ENCODE data around the gene MON1A.
"Not testable (repeated sequence)": the region's sequence is repeated elsewhere in the genome, so short reads cannot be mapped to it uniquely, and the experiment has no call there.

Gene MON1A

GRCh38 chr3:49908373-49909199 is 21.0 kb downstream of the MON1A start:
- TF ChIP-seq Cebpa-rat (IDR thresholded peaks at IDR 0.05): no peak
- Histone ChIP-seq H3K9ac (0 out of 2 replicates have a peak overlapping the region, but pooled peaks have one; percentile 4), H4K20me1 (0 out of 2 replicates have a peak, but pooled peaks cover 4% of the 10 kb centered on the region), H3K4me2 (no peak overlapping the region), H3K36me3 (peaks cover 53% of the 10 kb centered on the region), H3K27me3 (no peaks in the 10 kb centered on the region), H3K9me3 (no peaks in the 10 kb centered on the region), H3K4me1 (peaks cover 45% of the 10 kb centered on the region), H3K4me3 (no peak overlapping the region), H3K27ac (no peak overlapping the region)

DNA sequence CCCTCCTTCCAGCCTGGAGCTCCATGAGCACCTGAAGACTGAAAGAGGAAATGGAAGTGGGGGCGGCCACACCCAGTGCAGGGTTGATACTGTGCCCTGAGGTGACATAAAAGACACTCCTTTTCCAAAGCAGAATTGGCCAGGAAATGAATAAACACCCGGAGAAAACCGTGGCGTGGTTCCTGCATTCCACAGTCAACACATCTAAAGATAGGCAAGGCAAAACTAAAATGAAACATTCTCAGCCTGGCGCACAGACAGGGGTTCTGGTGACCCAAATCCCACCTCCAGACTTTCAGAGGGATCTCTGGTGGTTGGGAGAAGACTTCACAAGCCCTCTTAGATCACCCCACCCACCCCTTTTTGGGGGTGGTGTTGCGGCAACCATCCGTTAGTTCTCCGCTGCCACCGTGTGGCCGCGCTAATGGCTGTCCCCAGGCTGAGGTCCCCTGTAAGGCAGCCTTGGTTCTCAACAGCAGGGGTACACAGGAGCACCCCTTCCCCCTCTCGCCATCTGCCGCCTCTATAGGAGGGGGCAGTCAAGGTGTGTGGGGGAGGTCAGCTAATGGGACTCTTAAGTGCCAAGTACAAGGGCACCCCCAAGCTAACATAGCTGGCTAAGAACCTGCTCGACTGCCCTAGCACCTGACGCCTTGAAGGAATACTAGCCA is 23.4 kb downstream of the MON1A start:
- peaks cover 33% of the 10 kb centered on the region for H3K36me3 ChIP-seq
- peak overlapping the region; percentile 7; the same call in 1 of the 2 replicates for H3K9ac ChIP-seq
- no peak for TF ChIP-seq Cebpa-rat (IDR thresholded peaks at IDR 0.05)
- no peaks in the 10 kb centered on the region for H3K27me3 ChIP-seq
- H3K27ac ChIP-seq: peak overlapping the region; percentile 43
- peaks cover 53% of the 10 kb centered on the region for H3K4me1 ChIP-seq
- H3K9me3 ChIP-seq: no peaks in the 10 kb centered on the region
- H3K4me3 ChIP-seq: no peak overlapping the region
- H4K20me1 ChIP-seq: 0 out of 2 replicates have a peak, but pooled peaks cover 4% of the 10 kb centered on the region
- H3K4me2 ChIP-seq: peak overlapping the region; percentile 67

DNA sequence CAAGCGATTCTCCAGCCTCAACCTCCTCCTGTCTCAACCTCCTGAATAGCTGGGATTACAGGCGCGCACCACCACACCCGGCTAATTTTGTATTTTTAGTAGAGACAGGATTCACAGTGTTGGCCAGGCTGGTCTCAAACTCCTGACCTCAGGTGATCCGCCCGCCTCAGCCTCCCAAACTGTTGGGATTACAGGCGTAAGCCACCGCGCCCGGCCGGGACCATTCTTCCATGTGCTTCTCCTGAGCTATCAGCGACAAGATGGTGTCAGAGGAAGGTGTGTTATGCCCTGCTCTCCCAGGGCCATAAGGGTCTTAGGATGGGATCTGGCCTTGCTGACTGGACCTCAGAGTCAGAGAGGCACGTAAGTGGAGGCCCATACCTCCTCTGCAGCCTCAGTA is 25.2 kb downstream of the MON1A start:
- H3K27ac ChIP-seq: 0 out of 2 replicates have a peak overlapping the region, but pooled peaks have one; percentile 23
- not testable (repeated sequence) for H3K4me3 ChIP-seq, H3K9ac ChIP-seq, H4K20me1 ChIP-seq, H3K9me3 ChIP-seq, H3K27me3 ChIP-seq
- H3K4me2 ChIP-seq: peak overlapping the region; percentile 70
- H3K4me1 ChIP-seq: peaks cover 58% of the 10 kb centered on the region
- peaks cover 16% of the 10 kb centered on the region for H3K36me3 ChIP-seq

- Histone ChIP-seq H4K20me1 (no peaks in the 10 kb centered on the region), H3K9ac (no peak within 1 kb of the TSS; the same call in 1 of the 2 replicates), H3K4me1 (peaks cover 58% of the 10 kb centered on the region), H3K4me3 (peak within 1 kb of the TSS; percentile 44; the same call in 1 of the 2 replicates), H3K4me2 (peak within 1 kb of the TSS; percentile 70), H3K9me3 (no peaks in the 10 kb centered on the region), H3K27me3 (no peaks in the 10 kb centered on the region), H3K36me3 (peaks cover 9% of the 10 kb centered on the region), H3K27ac (peak within 1 kb of the TSS; percentile 23; the same call in 1 of the 2 replicates)
- TF ChIP-seq Cebpa-rat (IDR thresholded peaks at IDR 0.05): no peak
Observed at GRCh38 chr3:49903451-49904424, 25.9 kb downstream of the MON1A start, which contains the start of gene MST1R. MST1R (minus strand) TSS chr3:49903873; CDS start chr3:49903609, 264 bp downstream.

DNA sequence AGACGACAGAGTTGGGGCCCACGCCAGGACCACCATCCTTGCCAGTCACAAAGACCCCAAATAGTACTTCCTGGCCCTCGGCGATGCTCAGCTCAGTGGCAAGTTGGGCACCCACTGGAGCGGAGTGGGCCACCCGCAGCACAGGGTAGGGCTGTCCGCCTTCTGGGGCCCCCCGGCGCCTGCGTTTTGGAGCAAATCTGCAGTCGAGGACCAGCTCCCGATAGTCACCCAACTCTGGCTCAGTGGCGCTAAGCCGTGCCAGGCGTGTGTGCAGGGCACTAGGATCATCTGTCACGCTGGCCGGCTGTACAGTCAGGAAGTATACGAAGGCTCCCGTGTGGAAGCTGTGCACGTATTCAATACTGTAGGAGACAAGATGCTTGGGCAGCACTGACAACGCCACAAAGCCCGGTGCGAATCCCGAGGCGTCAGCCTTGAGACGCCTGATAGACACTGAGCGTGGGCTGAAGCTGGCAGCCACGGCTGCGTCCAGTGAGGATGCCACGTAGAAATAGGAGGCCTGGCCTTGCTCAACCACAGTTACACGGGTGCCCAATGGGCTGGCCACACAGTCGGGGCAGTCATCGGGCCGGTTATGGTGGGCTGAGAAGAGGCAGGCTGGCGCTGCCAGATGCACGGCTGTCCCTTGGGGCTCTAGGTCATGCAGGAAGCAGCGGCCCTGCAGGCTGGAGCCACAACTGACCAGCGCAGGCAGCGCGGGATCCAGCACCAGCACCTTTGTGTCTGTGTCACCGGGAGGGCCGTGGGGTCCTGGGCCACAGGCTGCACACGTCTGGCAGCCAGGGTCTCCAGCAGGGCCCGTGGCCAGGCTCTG is 26.9 kb downstream of the MON1A start:
- H3K9me3 ChIP-seq: no peaks in the 10 kb centered on the region
- H3K27ac ChIP-seq: peak overlapping the region; percentile 51; the same call in 1 of the 2 replicates
- no peaks in the 10 kb centered on the region for H3K27me3 ChIP-seq
- no peak overlapping the region for H3K4me3 ChIP-seq
- H3K4me2 ChIP-seq: peak overlapping the region; percentile 70
- no peaks in the 10 kb centered on the region for H3K36me3 ChIP-seq
- H3K9ac ChIP-seq: no peak overlapping the region
- H4K20me1 ChIP-seq: no peaks in the 10 kb centered on the region
- H3K4me1 ChIP-seq: peaks cover 58% of the 10 kb centered on the region
- no peak for TF ChIP-seq Cebpa-rat (IDR thresholded peaks at IDR 0.05)

DNA sequence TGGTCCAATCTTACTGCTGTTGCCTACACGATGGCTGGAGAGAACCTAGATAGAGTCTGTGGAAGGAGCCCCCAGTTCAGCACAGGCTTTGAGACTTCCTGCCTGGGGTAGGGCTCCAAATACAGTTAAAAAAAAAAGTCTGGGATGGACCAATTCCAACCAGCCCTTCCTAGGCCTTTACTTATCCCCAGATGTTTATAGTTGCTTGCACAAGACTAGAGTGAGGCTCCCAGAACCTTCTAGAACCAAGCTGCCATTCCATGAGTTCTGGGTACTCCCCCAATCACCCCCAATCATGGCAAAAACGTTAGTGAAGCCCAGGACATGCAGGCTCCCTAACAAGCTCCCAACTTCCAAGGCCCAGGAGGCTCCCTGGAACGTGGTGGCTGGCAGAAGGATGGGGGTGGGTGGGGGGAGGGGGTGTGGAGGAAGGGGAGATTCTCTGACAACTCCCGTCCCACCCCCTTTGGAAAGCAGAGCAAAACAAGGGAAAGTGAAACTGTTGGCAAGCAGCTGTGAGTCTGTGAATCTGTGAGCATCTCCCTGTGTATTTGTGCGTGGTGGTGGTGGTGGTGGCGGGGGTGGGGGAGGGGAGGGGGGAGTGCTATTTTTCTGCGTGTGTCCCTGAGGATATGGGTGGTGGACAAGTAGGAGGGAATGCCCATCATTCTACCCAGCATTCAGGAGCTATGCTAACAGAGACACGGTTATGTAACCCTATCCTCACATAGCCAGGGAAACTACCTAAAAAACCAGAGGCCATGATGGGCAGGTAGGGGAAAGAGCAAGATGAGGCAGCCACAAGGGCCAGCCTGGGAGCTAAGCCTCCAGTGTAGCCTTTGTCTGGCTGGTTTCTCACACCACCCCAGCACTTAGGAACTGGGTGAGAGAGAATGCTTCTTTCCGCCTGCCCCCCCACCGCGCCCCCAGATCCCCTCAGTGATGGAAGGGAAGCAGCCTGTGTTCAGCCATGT is 28.0 kb downstream of the MON1A start:
- peak overlapping the region; percentile 27; the same call in 1 of the 2 replicates for H3K9ac ChIP-seq
- peaks cover 58% of the 10 kb centered on the region for H3K4me1 ChIP-seq
- no peaks in the 10 kb centered on the region for H4K20me1 ChIP-seq
- no peak for TF ChIP-seq Cebpa-rat (IDR thresholded peaks at IDR 0.05)
- H3K27ac ChIP-seq: peak overlapping the region; percentile 55
- peak overlapping the region; percentile 70 for H3K4me2 ChIP-seq
- no peaks in the 10 kb centered on the region for H3K9me3 ChIP-seq
- no peak overlapping the region for H3K4me3 ChIP-seq
- no peaks in the 10 kb centered on the region for H3K36me3 ChIP-seq
- H3K27me3 ChIP-seq: no peaks in the 10 kb centered on the region

- no peaks in the 10 kb centered on the region for H3K36me3 ChIP-seq
- TF ChIP-seq Cebpa-rat (IDR thresholded peaks at IDR 0.05): no peak
- no peak overlapping the region for H3K9ac ChIP-seq
- H3K4me2 ChIP-seq: peak overlapping the region; percentile 52; the same call in 1 of the 2 replicates
- H3K4me1 ChIP-seq: peaks cover 48% of the 10 kb centered on the region
- no peaks in the 10 kb centered on the region for H4K20me1 ChIP-seq
- H3K4me3 ChIP-seq: no peak overlapping the region
- no peaks in the 10 kb centered on the region for H3K9me3 ChIP-seq
- no peaks in the 10 kb centered on the region for H3K27me3 ChIP-seq
- H3K27ac ChIP-seq: peak overlapping the region; percentile 55
Observed at GRCh38 chr3:49900491-49901153, 29.0 kb downstream of the MON1A start.

Data from BLaER1 (cell line).